ENCODE results near the gene BSN.

BSN gene

GRCh38 chr3:49630784-49631183 lies 76.5 kb downstream of the BSN start:
- no peak for DNase-seq

GRCh38 chr3:49634736-49635135 lies 80.5 kb downstream of the BSN start:
- no peak for DNase-seq

DNA sequence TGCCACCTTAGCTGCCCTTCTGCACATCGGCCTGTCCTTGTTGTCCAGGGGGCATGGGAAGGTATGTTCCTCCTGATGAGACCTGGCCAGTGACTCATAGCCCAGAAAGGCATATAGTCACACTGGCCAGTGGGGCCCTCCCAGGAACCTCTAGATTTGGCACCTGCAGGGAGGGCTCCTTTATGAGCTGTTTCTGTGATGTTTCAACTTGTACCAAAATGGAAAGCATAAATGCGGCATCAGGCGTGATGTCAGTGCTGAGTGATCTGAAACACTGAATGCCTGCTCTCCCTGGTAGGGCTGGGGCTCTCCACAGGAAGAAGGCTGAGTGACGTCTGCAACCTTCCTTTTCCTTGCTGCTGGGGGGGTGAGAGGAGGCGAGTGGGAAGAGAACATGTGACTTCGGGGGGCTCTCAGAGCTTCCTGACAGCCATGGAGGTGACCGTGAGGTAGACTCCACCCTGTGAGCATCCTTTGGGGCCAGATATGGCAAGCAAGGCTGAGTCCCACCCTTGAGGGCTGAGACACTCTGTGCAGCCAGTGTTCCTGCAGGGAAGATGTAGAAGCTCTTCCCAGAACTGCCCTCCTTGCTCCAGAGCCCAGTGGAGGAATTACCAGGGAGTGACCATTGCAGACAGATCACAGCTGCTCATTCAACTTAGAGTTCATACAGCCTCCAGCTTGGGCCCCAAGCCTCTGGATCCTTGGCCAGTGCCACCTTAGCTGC lies 82.8 kb downstream of the BSN start:
- no peak for DNase-seq

GRCh38 chr3:49638445-49638844 lies 84.2 kb downstream of the BSN start:
- DNase-seq, result no peak

- no peak for DNase-seq
Measured at GRCh38 chr3:49639551-49639950, 85.3 kb downstream of the BSN start.

GRCh38 chr3:49641292-49641691 lies 87.0 kb downstream of the BSN start:
- DNase-seq, result no peak

GRCh38 chr3:49641921-49642707 lies 87.8 kb downstream of the BSN start:
- DNase-seq, result no peak

DNA sequence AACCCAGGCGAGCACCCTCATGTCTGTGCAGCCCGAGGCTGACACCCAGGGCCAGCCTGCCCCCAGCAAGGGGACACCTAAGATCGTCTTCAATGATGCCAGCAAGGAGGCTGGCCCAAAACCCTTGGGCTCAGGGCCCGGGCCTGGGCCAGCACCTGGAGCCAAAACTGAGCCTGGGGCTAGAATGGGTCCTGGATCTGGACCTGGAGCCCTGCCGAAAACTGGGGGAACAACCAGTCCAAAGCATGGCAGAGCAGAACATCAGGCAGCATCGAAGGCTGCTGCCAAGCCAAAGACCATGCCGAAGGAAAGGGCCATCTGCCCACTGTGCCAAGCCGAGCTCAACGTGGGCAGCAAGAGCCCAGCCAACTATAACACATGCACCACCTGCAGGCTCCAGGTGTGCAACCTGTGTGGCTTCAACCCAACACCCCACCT lies 88.5 kb downstream of the BSN start:
- no peak for DNase-seq

DNA sequence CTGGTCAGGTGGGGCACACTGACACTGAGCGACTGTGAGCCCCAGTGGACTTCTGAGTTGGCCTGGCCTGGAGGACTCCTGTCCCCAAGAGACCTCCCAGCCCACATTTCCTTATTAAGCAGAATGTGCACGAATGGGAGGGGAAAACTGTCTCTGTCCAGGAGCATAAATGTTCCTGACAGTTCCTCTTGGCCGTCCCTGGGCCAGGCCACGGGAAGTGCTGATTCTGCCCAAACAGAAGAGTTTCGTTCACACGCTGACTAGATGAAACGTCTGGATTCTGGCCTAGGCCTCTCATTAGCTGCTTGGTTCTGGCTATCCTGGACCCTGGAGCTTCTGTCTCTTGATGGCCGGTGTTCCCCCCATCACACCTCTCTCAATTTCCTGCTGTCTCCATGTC lies 90.4 kb downstream of the BSN start:
- DNase-seq, result no peak

DNA sequence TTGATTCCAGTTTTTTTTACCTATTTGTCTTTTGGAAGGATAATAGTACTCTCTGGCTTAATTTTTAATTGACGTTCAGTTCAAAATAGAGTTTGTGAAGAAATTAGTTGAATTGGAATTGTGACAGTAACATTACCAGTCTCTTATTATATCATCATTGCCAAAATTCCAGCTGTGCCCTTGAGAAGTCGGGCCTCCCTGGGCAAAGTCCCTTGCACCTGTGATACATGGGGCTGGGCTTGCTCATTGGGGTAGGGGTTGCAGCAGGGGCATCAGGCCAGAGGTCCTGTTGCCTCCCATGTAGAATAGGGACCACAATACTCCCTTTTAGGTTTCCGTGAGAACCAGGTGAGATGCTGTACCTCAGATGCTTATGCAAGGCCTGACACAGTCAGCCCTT lies 92.0 kb downstream of the BSN start:
- DNase-seq, result no peak

- DNase-seq, result no peak
Measured at GRCh38 chr3:49647741-49648140, 93.5 kb downstream of the BSN start.

DNA sequence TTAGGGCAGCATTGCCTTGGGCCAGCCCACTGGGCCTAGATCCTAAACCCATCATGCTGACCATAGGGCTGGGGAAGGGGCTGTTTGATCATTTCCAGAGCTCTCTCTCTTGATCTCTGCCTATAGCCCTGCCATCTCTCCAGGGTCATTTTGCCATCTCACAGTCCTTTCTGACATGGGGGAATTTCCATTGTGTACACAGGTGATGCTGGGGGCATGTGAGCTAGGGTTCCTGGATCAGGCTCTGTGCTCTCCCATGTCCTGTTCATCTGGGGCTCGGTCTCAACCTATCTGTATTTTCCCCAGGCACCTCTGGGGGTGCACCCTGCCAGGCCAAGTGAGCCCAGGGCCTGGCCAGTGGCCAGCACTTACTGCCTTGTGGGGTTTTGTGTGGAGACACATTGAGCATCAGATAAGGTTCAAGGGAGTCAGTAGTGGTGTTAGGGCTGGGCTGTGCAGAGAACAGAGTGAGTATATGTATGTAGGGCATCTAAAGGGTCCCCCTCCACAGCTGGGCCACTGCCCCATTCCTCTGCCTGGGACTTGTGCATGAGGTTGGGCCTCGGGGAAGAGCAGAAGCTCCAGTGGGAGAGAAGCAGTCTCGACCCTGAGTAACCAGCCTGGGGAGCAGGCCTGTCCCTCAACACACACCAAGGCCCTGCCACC lies 94.2 kb downstream of the BSN start:
- no peak for DNase-seq

- no peak for DNase-seq
Measured at GRCh38 chr3:49649576-49649975, 95.3 kb downstream of the BSN start.

DNA sequence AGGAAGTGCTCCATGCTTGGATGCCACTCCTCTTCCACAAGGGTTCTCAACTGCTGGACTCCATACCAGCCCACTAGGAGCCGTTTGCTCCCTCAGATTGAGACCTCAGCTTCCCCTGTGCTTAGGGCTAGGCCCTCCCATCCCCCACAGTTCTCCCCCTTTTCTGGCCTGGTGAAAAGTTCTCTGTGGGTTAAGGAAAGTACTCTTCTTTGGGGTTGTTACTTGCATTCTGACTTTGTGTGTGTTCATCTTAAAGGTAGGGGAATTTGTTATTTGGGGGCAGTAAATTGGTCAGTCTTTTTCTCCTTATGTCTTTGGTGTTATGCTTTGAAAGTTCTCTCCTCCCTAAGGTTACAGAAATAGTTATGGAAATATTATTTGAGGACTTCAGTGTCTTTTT lies 95.9 kb downstream of the BSN start:
- DNase-seq, result no peak

DNA sequence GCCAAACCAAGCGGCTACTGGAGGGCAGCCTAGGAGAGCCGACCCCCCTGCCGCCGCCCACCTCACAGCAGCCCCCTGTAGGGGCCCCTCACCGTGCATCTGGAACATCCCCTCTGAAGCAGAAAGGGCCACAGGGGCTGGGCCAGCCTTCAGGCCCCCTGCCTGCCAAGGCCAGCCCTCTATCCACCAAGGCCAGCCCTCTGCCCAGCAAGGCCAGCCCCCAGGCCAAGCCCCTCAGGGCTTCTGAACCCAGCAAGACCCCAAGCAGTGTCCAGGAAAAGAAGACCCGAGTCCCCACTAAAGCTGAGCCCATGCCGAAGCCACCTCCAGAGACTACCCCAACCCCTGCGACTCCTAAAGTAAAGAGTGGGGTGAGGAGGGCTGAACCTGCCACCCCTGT lies 96.4 kb downstream of the BSN start:
- DNase-seq, result no peak

DNA sequence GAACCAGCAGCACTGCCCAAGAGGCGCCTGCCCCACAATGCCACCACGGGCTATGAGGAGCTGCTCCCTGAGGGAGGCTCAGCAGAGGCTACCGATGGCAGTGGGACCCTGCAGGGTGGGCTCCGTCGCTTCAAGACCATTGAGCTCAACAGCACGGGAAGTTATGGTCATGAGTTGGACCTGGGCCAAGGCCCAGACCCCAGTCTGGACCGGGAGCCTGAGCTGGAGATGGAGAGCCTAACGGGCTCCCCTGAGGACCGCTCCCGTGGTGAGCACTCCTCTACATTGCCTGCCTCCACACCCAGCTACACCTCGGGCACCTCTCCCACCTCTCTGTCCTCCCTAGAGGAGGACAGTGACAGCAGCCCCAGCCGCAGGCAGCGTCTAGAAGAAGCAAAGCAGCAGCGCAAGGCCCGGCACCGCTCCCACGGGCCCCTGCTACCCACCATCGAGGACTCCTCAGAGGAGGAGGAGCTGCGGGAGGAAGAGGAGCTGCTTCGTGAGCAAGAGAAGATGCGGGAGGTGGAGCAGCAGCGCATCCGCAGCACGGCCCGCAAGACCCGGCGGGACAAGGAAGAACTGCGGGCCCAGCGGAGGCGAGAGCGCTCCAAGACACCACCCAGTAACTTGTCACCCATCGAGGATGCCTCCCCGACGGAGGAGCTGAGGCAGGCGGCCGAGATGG lies 98.1 kb downstream of the BSN start:
- no peak for DNase-seq

GRCh38 chr3:49652903-49653415 lies 98.7 kb downstream of the BSN start:
- DNase-seq, result no peak

DNA sequence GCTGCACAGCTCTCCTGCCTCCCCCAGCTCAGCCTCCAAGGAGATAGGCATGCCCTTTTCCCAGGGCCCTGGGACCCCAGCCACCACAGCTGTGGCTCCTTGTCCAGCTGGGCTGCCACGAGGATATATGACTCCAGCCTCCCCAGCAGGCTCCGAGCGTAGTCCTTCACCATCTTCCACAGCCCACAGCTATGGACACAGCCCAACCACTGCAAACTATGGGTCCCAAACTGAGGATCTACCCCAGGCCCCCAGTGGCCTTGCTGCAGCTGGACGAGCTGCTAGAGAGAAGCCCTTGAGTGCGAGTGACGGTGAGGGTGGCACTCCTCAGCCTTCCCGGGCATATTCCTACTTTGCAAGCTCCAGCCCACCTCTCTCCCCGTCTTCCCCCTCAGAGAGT lies 99.3 kb downstream of the BSN start:
- no peak for DNase-seq

DNA sequence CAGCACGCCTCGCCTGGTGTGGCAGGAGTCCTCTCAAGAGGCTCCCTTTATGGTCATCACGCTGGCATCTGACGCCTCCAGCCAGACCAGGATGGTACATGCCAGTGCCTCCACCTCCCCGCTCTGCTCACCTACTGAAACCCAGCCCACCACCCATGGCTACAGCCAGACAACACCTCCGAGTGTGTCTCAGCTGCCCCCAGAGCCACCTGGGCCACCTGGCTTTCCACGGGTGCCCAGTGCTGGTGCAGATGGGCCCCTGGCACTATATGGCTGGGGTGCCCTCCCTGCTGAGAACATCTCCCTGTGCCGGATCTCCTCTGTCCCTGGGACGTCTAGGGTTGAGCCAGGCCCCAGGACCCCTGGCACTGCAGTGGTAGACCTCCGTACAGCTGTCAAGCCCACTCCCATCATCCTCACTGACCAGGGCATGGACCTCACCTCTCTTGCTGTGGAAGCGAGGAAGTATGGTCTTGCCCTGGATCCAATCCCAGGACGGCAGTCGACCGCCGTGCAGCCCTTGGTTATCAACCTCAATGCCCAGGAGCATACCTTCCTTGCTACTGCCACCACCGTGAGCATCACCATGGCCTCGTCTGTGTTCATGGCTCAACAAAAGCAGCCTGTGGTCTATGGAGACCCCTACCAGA lies 100.0 kb downstream of the BSN start:
- no peak for DNase-seq

DNA sequence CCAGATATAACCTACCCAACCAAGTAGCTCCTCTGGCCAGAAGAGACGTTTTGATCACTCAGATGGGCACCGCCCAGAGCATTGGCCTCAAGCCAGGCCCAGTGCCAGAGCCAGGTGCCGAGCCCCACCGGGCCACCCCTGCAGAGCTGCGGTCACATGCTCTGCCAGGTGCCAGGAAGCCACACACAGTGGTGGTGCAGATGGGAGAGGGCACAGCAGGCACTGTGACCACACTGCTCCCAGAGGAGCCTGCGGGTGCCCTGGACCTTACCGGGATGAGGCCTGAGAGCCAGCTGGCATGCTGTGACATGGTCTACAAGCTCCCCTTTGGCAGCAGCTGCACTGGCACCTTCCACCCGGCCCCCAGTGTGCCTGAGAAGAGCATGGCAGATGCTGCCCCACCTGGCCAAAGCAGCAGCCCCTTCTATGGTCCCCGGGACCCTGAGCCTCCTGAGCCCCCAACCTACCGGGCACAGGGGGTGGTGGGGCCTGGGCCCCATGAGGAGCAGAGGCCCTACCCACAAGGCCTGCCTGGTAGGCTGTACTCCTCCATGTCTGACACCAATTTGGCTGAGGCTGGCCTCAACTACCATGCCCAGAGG lies 100.8 kb downstream of the BSN start:
- DNase-seq, result no peak

DNA sequence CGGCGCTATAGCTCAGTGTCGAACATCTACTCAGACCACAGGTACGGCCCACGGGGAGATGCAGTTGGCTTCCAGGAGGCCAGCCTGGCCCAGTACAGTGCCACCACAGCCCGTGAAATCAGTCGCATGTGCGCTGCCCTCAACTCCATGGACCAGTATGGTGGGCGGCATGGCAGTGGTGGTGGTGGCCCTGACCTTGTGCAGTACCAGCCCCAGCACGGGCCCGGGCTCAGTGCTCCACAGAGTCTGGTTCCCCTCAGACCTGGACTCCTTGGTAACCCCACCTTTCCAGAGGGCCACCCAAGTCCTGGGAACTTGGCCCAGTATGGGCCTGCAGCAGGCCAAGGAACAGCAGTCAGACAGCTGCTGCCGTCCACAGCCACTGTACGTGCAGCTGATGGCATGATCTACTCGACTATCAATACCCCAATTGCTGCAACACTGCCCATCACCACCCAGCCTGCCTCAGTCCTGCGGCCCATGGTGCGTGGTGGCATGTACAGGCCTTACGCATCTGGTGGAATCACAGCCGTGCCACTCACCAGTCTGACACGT lies 101.5 kb downstream of the BSN start:
- DNase-seq, result no peak
